GM19351 (cell line): ENCODE results near the gene PHF1.
"Not testable (repeated sequence)": the region's sequence is repeated elsewhere in the genome, so short reads cannot be mapped to it uniquely, and the experiment has no call there.

Source experiments
- ATAC-seq: cut with Tn5 transposase; IDR thresholded peaks from one replicate; pipeline ENCODE4 v1.9.1; 2021; ENCODE audit warnings: mild to moderate bottlenecking, moderate library complexity; ENCODE audit not compliant: unreplicated experiment

The PHF1 gene

DNA sequence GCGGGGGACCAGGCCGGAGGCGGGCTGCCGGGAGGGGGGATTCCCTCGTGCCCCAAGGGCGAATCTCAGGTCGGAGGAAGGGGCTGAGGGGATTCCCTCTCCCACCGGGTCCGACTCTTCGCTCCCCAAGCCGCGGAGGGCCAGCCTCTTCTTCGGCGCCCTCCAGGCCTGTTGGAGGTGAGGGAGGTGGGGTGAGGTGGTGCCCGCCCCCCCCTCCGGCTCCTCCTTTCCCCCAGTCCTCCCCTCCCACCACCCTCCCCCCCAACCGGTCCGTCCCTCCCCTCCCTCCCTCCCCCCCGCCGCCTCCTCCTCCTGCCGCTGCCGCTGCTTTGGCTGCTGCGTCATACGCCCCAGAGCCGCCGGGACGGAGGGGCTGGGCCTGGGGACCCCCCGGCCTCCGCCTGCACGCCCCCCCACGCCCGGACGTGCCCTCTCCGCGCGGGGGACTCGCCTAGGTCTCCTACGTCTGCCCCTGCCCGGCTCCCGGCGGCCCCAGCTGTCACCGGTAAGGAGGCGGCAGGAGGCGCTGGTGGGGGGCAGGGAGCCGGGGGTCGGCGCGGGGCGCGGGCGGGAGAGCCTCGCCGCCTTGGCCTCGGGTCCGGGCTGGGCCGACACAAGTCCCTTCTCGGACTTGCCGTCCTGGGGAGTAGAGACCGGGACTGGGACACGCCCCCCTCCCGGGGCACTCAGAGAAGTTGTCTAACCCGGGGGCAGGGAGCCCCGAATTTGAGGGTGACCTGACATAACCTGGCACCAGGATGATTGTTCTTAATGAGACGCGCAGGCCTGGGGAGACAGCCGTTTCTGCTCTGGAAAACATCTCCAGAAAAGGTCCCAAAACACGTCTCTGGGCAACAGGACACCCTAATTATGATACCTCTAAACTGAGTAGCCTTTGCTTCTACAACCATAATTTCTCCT, at the start of gene PHF1:
Gene PHF1 (plus strand): TSS at position 304 of the 921 bp plus-strand sequence. CDS start 1,250 bp downstream, outside the sequence.
- ATAC-seq = peak; percentile 29

DNA sequence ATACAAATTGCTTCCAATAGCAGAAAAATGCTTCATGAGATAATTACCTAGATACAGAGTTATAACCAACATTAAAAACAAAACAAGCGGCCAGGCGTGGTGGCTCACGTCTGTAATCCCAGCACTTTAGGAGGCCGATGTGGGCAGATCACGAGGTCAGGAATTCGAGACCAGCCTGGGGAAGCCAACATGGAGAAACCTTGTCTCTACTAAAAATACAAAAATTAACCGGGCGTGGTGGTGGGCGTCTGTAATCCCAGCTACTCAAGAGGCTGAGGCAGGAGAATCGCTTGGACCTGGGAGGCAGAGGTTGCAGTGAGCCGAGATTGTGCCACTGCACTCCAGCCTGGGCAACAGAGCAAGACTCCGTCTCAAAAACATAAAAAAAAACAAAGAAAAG, 47.3 kb upstream of the PHF1 start:
- ATAC-seq = not testable (repeated sequence)

DNA sequence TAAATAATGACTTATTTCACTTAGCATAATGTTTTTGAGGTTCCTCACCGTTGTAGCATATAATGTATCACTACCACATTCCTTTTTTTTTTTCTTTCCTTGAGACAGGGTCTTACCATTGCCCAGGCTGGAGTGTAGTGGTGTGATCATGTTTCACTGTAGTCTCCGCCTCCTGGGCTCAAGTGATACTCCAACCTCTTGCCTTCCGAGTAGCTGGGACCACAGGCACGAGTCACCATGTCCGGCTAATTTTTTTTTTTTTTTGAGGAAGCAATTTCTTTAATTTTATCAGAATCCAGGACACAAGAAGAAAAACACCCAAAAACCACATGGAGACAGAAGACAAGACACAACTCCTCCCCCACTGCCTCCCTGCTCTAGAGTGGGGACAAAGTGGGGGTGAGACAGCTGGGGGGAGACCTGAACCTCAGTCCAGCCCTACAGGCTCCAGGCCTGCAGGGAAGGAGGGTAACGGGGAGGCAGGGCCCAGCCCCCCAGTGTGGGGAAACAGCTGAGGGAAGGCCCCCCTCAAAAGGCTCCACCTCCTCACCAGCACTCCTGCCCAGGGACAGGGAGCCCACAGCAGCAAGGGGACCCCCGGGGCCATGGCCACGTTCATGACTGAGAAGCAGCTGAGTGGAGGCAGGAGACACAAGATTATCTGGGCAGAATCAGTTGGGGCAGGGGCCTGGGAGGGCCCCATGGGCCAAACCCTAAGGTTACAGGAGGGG, 46.2 kb upstream of the PHF1 start:
- not testable (repeated sequence) for ATAC-seq

DNA sequence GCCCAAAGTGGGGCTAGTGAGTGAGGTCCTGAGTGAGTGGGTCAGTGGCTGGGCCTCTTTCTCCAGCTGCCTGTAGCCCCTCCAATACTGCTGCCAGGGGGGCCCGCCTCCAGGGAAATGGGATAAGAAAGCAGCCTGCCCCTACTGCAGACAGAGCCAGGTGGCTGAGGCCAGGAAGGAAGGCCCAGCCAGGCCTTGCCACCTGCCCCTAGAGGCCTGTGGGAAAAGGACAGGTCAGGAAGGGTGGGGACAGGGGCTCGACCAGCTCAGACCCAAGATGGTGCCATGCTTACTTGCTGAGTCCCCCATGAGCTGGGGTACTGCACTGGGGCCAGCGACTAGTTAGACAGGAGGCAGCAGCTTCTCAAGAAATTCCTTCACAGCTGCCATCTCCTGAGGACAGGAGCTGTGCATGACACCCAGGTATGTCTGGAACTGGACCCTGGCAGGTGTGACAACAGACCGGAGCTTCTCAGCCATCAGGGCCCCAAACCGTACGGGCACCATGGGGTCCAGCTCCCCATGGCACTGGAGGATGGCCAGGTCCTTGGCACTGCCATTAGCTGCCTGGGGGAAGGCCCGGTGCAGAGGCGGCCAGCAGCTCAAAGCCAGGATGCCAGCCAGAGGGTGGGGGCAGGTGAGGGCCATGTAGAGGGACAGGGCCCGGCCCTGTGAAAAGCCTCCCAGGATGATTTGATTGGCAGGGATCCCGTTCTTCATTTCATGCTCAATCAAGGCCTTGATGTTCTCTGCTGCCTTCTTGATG, 45.4 kb upstream of the PHF1 start:
- not testable (repeated sequence) for ATAC-seq

DNA sequence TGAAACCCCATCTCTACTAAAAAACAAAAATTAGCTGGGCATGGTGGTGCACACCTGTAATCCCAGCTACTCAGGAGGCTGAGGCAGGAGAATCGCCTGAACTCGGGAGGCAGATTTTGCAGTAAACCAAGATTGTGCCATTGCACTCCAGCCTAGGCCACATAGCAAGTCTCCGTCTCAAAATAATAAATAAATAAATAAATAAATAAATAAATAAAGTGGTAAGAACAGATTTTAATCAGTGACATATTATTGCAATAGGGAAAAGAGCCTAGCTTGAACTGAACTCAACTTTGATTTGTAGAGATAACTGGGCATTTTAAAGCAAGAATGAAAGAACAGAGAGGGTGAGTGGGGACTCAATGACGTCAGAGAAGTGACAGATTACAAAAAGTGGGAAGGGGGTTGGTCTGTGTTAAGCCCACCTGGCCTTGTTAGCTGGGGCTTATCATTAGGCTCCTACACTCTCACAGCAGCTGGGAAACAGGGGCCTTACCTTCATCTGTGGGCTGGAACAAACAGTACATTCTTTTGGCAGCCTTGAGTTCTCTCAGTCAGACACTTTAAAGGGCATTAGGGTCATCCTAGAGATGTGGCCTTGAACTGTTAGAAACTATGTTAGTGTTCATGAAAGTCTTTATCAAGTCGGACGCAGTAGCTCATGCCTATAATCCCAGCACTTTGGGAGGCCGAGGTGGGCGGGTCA, 43.7 kb upstream of the PHF1 start:
- ATAC-seq = no peak

DNA sequence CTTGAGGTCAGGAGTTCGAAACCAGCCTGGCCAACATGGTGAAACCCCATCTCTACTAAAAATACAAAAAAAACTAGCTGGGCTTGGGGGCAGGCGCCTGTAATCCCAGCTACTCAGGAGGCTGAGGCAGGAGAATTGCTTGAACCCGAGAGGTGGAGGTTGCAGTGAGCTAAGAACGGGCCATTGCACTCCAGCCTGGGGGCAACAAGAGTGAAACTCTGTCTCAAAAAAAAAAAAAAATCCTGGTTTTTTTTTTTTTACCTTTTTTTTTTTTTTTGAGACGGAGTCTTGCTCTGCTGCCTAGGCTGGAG, 43.1 kb upstream of the PHF1 start:
- ATAC-seq = not testable (repeated sequence)

DNA sequence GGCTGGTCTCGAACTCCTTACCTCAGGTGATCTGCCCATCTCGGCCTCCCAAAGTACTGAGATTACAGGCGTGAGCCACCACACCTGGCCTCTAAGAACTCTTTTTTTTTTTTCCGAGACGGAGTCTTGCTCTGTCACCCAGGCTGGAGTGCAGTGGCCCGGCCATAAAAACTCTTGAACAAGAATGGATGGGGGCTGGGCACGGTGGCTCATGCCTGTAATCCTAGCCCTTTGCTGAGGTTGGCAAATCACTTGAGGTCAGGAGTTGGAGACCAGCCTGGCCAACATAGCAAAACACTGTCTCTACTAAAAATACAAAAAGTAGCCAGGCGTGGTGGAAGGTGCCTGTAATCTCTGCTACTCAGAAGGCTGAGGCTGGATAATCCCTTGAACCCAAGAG, 38.9 kb upstream of the PHF1 start:
- ATAC-seq = not testable (repeated sequence)

DNA sequence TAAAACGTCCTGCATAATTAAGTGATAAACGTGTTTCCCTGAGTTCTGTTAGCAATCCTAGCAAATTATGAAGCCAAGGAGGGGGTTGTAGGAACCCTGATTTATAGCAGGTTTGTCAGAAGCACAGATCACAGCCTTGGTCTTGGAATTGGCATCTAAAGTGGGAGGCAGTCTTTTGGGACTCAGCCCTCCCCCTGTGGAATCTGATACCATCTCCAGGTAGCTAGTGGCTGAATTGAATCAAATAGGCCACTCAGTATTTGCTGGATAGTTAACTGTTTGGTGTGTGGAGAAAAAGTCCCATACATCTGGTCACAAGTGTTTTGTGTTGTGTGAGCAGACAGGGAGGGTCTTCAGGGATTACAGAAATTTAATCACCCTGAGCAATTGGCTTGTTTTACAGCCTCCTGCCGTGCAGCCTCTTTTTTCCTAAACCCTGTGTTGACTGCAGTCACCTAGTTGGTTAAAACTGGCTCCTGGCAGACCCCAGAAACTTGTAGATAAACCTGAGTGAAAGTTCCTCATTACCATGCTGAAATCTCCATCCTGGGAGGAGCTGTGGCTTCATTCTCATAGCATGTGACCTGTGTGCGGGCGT, 38.2 kb upstream of the PHF1 start:
- no peak for ATAC-seq

DNA sequence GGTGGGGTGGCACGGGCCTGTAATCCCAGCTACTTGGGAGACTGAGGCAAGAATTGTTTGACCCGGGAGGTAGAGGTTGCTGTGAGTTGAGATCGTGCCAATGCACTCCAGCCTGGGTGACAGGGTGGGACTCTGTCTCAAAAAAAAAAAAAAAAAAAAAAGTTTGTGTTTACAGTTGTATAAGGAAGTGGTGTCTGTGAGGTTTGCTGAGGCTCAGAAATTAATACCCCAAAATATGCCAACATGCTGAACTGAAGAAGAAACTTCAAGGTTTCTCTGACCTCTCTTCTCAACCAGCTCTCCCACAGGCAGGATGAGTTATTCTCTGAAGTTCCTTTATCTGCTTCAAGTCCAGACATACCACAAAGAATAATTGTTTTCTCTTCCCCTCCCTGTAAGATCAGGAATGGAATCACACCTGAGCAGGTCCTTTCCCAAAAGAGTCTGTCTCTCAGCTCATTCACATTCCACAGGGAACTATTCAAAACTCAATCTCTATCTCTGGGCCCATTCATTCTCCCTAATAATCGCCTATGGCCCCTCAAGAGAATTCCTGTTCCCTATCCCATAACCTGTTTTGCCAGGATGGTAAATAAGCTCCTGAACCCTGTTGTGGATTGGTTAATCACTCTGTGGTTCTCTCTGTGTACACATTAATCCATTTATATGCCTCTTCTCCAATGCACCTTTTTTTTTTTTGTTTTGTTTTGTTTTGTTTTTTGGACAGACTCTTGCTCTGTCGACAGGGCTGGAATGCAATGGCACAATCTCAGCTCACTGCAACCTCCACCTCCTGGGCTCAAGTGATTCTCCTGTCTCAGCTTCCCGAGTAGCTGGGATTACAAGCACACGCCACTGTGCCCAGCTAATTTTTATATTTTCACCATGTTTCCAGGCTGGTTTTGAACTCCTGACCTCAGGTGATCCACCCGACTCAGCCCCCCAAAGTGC, 36.6 kb upstream of the PHF1 start:
- ATAC-seq = no peak

DNA sequence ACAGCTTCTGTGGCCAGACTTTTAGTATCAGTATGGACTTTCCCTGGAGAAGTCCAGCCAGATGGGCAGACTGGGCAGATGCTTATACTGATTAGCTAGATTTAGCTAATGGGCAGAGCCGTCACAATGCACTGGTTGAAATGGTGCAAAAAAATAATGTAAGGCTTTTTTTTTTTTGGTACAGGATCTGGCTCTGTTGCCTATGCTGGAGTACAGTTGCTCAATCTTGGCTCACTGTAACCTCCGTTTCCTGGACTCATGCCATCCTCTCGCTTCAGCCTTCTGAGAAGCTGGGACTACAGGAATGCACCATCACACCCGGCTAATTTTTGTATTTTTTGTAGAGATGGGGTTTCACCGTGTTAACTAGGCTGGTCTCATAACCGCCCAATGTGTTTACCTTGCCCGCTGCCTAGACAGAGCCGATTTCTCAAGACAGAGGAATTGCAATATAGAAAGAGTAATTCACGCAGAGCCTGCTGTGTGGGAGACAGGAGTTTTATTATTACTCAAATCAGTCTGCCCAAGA, 35.6 kb upstream of the PHF1 start:
- no peak for ATAC-seq

DNA sequence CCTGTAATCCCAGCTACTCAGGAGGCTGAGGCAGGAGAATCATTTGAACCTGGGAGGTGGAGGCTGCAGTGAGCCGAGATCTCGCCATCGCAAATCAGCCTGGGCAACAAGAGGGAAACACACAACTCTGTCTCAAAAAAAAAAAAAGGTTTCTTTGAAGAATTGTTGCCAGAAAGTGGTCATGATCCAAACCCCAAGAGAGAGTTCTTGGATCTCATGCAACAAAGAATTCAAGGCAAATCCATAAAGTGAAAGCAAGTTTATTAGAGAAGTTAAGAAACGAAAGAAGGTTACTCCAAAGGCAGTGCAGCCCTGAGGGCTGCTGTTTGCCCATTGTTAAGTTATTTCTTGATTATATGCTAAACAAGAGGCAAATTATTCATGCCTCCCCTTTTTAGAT, 33.6 kb upstream of the PHF1 start:
- ATAC-seq = no peak

DNA sequence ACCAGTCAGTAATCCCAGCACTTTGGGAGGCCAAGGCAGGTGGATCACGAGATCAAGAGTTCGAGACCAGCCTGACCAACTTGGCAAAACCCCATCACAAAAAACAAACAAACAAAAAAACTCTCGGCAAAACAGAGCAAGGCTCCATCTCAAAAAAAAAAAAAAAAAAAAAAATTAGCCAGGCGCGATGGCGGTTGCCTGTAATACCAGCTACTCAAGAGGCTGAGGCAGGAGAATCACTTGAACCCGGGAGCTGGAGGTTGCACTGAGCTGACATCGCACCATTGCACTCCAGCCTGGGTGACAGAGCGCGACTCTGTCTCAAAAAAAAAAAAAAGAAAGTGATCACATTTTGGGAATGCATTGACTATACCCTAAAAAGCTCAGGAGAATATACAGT, 31.6 kb upstream of the PHF1 start:
- ATAC-seq = not testable (repeated sequence)

DNA sequence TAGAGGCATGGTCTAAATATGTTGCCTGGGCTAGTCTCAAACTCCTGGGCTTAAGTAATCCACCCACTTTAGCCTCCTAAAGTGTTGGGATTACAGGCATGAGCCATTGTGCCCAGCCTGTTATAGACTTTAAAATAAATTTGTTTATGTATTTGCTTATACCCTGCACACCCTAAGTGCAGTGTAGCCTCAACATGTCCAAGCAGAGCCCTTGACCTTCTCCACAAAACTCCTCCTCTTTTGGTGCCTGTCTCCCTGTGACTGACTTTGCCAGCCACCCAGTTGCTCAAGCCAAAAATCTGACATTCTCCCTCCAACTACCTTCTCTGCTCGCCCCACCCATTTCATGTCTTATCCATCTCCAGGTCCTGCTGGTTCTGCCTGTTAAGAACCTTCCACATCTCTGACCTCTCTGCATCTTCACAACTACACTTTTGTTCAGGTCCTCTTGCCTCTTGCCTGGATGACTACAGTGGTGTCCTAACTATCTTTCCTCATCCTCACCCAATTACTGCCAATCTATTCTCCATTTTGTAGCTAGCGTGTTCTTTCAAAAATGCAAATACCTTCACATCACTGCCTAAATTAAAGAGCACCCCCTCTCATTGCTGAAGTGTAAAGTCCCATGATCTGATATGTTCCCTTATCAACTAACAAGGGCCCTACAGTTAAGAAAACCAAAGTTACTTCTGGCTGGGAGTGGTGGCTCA, 30.4 kb upstream of the PHF1 start:
- ATAC-seq = no peak

DNA sequence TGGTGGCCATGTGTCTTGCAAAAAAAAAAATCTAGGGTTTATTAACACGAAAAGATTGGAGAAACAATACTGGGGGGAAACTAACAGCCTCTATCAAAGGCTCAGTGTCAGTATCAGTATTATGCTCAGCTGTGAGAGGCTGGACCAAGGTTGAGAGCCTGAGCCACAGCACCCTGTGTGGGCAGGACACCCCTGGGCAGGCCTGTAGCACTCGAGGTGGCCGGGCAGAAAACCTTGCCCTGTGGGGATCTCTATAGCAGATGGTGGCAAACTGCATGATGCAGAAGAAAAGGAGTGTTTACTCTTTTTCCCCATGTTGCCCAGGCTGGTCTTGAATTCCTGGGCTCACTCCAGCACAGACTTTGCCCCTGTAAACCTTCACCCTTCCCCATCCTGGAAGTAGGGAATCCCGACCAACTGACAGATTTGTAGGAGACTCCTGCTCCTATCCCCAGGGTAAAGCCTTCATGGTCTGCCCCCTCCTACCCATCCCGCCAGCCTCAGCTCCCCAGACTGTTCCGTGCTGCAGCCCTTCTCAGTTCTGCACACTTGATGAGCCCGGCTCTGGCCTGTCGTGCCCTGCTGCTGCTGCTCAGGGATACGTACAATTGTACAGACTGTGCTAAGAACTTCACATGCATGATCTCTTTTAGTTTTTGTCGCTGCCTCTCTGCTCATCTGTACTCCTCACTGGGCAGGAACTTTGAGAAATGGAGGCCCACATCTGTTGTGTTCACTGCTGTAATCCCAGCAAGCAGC, 27.2 kb upstream of the PHF1 start:
- ATAC-seq = no peak

DNA sequence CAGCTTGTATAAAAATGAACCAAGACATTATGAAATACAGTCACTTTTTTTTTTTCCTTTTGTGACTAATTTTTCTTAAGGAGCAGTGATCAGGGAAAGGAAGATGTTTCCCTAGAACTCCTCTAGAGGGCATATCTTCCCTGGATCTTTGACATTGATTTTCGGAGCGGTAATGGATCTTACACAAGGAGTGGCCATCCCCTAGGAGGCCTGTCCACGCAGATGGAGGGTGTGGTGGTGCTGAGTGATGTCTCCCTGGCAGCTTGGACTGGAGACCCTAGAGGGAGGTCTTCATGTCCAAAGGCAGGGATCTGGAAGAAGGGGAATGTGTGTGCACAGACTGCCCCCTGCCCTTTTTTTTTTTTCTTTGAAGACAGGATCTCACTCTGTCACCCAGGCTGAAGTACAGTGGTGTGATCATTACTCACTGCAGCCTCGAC, 26.2 kb upstream of the PHF1 start:
- ATAC-seq = no peak

DNA sequence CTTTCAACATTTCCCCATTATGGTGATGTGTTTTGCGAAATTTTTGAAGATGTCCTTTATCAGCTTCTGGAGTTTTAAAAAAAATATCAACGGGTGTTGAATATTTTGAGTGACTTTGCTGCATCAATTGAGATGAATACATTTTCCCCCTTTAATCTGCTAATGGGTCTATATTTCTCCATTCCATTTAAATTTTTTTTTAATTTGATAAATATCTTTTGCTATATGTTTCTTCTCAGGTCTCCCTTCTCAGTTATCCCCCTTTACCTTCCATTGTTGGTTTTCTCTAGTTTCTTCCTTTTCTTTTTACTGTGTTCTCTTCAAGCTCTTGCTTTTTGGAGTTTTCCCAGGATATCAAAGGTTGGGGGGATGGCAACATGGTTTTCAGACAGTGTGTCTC, 20.6 kb upstream of the PHF1 start:
- ATAC-seq = no peak

DNA sequence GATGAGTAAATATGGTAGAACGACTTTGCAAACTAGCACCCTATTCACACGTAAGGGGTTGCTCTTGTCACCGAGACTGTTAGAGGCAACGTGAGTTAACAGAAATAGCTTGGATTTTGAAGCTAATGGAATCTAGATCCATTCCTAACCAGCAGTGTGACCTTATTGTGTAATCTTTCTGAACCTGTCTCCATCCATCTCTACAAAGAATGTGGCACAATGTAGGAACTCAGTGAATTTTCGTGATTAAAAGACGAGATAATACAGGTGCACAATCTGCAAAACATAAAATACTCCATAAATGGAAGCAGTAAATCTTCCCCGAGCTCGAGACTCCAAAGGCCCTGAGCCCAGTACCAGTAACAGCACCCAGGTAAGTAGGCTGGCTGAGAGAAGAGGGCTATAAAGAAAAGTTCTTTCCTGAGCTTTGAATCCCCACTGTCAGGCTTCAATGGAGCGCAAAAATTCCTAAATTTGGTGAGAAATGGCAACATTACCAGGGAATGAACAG, 20.0 kb upstream of the PHF1 start:
- no peak for ATAC-seq
